Right ventricle myocardium inferior (tissue), 1 donor: ENCODE data around the gene STAC3. TPM values are rescaled to one million over a fixed set of nuclear protein-coding genes. Genes with fewer than 3 reads are reported as not detected.

Source experiments
- ATAC-seq: fragments of 200-7000 bp; cut with Tn5 transposase; one replicate; pipeline ENCODE4 v1.9.1; 2020; ENCODE audit warnings: mild to moderate bottlenecking, moderate library complexity
- DNase-seq: peaks from one replicate; pipeline ENCODE4 v3.0.0; 2021; ENCODE audit errors: missing footprints
- intact Hi-C: fragments of 100-400 bp; cut with DNase I; formaldehyde crosslinking; loops from one replicate; pipeline ENCODE4 v1.11.0; 2022
- total RNA-seq: library from RNA; stranded (reverse); fragmentation: NEBNext Ultra II Directional; extraction: Animal tissue kit (Norgen Biotek cat#: 25700); gene quantifications from one replicate; pipeline ENCODE4 v1.2.1, GENCODE V29; 2021
- donor health status: DM: no; HTN: yes; CAD: no; lungs with severe emphysema.

The STAC3 gene
- total RNA-seq, 1 donor from 2014 or later = 1.2 TPM

DNA sequence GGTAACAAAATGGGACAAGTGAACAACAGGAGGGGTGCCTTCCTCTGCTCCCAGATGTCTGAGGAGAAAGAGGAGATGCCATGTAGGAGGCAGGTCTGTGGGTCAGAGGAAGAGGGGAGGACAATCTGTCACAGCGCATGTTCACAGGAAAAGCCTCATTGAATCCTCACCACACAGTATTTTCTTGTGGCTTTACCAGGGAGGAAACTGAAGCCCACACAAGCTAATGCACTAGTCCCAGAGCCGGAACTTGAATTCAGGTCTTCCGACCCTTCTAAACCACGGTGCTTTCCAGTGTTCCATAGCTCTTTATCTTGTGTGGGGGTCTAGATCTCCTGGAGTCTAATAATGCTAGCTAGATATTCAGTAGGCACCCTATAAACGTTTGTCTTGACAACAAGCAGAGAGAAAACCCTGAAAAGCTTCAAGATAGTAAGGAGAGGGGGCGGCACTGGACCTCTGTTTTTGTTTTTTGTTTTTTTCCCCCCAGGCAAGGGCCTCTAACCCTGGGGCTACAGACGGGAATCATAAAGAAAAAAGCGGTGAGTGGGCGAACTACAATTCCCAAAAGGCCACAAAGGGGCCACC lies 21.8 kb downstream of the STAC3 start:
- no peak for DNase-seq
- intact Hi-C loops = no loop called here
- no peak for ATAC-seq

DNA sequence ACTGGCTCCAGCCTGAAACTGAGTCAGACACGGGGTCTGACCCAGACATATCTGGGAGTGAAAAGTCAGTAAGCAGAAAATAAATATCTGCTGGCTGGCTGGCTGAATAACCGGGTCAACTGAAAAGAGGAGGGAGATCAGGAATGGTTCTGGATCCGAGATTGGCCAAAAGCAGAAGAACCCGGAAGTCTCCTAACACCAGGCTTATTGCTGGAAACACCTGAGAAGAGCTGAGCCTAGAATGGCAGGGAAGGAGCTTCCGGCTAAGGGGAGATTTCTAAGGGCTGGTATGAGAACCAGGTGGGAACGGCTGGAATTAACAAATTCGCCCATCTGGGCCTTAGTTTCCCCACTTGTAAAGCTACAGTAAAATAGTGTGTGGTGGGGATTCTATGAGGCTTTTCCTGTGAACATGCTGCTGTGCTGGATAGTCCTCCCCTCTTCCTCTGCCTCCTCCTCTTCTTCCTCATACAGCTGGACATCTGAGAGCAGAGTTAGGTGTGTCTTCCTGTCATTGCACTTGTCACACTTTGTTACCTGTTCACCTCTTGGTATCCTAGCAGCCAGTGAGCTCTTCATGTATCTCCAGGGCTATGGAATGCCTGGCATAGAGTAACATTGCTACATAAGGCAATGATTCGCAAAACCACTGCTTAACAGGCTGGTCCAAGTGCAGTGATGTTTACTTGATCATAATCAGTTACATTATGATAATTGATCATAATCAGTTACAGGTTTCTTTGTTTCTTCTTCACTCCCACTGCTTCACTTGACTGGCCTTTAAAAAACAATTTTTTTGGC lies 23.5 kb downstream of the STAC3 start:
- ATAC-seq (no peak), DNase-seq (no peak)
- intact Hi-C loops = no loop called here

DNA sequence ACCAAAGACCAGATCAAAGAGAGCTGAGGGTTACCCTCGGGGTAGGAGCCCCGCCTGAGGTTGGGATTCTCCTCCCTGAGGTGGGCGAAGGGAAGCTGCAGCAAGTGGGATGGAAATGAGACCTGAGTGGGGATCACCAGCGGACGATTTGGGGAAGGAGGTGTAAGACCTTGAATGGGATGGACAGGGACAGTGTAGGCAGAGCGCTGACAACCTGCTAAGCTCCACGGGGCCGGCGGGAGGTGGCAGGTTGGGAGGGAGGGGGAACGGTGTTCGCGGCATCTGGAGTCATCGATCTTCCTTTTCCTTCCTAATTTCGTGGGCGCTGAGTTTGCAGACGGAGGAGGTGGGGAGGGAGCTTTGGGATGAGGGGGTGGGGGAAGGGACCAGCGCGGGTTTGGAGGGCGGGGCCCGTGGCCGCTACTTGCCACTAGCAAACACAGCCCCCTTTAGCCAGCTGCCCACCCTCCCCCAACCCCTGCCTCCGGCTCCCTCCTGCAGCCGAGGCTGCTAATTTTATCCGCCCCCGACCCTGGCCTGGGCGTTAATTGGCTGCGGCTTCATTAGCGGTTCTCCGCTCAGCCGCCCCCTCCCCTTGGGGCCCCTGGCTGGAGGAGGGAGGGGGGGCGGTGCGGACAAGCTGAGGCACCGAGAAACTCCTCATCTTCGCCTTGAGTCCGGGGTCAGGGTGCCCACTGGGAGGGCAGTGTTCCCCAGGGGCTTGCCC lies 24.2 kb downstream of the STAC3 start:
- intact Hi-C loops = no loop called here
- ATAC-seq = no peak

DNA sequence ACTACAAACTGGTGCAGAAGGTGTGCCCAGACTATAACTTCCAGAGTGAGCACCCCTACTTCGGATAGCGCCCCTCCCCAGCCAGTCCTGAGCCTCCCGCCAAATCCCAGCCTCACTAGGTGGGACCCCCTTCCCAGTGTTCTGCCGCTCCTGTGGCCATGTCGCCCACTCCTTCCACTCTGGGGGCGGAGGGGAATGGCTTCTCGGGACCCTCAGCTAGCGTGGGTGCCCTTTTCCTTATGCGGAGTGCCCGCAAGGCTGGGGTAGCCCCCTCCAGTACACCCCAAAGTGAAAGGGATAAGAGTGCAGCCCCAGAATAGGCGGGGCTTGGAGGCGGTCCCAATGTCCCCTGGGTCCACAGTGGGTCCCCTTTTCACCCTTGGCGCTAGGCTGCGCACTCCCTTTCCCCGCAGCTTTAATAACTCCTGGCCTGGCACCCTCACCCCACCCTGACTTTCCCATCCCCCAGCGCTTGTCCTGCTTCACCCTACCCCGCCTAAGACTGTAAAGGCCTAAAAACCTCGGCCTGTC lies 25.2 kb downstream of the STAC3 start:
- ATAC-seq = no peak
- peak; percentile 22 for DNase-seq
- intact Hi-C loops = no loop called here

More for the DNA sequence above, 24.2 kb downstream of the STAC3 start:
- DNase-seq = peak; percentile 30

DNA sequence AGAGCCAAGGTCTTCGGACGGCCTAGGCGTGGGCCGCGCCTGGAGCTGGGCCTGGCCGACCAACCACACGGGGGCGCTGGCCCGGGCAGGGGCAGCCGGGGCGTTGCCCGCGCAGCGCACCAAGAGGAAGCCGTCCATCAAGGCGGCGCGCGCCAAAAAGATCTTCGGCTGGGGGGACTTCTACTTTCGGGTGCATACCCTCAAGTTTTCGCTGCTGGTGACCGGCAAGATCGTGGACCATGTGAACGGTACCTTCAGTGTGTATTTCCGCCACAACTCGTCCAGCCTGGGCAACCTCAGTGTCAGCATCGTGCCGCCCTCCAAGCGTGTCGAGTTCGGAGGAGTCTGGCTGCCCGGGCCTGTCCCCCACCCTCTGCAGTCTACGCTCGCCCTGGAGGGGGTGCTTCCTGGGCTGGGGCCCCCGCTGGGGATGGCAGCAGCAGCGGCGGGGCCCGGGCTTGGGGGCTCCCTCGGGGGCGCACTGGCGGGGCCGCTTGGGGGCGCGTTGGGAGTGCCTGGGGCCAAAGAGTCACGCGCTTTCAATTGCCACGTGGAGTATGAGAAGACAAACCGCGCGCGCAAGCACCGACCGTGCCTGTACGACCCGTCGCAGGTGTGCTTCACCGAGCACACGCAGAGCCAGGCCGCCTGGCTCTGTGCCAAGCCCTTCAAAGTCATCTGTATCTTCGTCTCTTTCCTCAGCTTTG lies 25.9 kb downstream of the STAC3 start:
- intact Hi-C loops = no loop called here
- DNase-seq (peak; percentile 86), ATAC-seq (peak; percentile 38)

DNA sequence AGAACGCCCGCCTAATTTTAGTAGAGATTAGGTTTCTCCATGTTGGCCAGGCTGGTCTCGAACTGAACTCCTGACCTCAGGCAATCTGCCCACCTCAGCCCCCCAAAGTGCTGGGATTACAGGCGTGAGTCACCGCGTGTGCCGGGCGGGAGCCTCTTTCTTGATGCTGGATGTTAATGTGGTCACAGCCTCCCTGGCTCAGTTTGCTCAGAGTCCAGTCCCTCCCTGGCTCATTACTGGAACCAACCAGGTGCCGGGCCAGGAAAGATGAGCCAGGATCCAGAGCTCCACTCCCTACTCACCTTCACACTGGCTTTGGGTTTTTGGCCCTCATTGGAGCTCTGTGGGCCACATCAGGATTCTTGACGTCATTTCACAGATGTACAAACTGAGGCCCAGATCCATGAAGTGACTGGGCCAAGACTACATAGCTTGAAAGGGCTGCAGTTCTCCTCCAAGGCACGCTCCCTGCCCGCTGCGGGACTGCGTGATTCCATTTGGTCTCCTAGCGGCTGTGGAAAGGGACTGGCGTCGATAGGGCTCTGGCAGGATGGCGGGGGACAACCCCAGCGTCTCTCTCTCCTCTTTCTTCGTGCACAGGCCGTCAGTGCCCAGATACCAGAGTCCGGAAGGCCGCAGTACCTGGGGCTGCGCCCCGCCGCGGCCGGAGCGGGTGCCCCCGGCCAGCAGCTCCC lies 26.6 kb downstream of the STAC3 start:
- no peak for ATAC-seq
- intact Hi-C loops = no loop called here
- DNase-seq = peak; percentile 59

DNA sequence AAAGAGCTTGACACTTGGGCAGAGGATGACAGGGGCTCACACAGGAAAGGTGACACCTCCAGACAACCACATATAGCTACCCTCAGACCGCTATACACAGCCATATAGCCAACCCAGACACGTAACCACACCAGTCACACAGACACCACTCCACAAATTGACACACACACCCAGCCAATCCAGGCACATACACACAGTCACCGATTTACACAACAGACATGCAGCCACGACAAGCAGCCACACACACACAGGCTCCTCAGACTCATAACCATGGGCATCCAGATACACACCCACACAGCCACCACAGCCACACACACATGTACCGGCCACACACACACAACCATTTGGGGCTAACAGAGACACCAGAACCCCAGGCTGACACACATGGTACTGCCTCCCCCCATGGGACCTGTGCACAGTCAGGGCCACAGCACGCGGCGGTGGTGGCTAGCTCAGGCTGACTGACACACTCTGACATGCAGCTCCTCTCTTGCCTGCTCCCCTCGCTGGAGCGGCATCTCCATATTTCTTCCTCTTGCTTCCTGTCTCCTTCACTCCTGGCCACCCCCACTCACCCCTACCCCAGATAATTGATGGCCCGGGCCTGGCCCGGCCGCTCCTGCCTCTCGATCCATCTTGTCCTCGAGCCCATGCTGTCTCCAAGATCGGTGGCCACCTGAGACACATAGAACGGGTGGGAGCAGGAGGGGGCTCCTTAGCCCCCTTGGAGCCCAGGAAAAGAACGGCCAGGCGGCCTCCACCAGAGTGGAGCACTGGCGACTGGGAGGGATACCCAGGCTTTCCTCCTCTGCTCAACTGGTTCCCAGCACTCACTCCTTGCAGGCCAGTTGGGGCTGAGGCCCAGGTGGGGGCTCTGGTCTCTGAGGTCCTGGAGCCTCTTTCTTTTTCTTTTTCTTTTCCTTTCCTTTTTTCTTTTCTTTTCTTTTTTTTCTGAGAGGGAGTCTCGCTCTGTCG lies 27.5 kb downstream of the STAC3 start:
- ATAC-seq (no peak), DNase-seq (peak; percentile 55)
- intact Hi-C loops = no loop called here

DNA sequence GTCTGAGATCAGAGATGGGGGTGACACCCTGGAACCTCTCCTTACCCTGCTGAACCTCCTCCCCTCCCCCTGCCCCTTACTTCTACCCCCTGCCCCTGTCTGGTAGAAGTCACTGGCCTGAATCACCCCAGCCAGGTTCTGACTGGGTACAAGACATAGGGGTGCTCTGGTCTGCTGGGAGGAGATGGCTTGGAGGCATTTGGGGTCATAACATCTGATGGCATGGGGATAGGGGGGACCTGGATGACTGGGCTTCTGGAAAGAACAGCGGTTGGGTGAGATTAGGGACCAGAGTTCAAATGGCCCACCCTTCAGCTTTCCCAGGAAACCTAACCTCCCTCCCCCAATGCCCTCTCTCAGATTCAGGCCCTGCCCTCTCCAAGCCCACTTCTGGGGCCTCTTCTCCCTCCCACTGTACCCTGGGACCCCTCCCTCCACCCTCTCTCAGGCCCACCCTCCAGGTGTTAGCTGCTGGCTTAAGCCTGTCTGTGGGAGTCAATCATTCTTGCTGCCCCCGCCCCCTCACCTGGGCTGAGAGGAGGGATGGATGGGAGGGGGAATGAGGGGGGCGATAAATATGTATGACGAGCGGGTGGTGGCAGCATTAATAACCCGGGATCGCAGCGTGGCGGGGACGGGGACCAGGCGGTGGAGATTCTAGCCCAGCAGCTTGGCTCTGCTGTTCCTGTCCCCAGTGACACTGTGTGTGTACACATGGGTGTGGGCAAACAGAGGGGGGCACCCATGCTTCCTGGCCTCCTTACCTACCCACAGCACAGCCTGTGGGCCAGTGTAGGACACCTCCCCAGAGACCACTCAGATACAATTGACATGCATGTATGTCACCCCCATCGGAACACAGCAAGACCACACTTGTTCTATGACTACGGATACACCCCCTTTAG lies 28.4 kb downstream of the STAC3 start:
- DNase-seq (no peak), ATAC-seq (no peak)
- intact Hi-C loops = no loop called here

DNA sequence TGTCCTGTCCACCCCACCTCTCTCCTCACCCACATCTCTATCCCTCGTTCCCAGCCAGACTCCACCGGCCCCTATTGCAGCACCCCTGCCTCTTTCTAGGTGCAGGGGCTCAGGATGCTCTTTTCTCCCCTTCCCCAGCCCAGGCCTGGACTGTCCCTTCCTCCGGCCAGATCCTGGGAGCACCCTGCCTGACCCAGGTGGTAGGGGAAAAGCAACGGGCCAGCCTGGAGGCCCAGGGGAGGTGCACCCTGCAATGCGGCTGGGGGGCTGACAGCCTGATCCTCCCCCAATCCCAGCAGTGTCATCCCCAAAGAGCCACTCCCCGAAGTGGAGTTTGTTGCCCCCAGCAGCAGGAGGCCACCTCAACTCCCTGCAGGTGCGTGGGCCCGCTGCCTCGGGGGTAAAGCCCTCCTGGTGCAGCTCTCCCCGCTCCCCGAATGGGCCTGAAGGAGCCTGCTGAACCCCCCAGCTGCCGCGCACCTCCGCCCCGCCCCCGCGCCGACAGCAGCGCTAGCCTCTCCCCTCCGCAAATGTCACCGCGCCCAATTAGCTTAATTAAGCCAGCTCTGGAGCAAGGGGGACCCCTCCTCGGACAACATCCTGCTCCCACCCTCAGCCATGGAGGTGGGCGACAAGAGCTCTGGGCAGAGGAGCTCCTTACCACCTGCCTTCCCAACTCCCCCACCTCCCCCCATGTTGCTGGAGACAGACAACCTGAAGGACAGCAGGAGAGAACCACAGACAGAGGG lies 29.6 kb downstream of the STAC3 start:
- peak; percentile 9 for DNase-seq
- intact Hi-C loops = no loop called here
- no peak for ATAC-seq

DNA sequence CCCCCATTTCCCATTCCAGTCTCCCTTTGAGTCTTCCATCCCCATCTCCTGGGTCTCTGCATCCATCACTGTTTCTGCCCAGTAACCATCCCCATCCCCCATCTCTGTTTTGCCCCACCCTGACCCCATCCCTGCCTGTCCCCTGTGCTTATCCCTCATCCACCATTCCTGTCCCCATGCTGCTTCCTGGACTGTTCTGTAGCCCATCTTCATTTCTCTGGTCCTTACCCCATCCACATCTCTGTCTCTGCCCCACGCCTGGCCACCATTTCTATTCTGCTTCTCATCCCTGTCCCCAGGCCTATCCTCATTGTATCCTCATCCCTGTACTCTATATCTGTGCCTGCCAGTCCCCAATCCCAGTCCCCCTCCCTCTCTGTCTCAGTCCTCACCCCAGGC lies 30.2 kb downstream of the STAC3 start:
- intact Hi-C loops = no loop called here
- no peak for DNase-seq
- no peak for ATAC-seq

DNA sequence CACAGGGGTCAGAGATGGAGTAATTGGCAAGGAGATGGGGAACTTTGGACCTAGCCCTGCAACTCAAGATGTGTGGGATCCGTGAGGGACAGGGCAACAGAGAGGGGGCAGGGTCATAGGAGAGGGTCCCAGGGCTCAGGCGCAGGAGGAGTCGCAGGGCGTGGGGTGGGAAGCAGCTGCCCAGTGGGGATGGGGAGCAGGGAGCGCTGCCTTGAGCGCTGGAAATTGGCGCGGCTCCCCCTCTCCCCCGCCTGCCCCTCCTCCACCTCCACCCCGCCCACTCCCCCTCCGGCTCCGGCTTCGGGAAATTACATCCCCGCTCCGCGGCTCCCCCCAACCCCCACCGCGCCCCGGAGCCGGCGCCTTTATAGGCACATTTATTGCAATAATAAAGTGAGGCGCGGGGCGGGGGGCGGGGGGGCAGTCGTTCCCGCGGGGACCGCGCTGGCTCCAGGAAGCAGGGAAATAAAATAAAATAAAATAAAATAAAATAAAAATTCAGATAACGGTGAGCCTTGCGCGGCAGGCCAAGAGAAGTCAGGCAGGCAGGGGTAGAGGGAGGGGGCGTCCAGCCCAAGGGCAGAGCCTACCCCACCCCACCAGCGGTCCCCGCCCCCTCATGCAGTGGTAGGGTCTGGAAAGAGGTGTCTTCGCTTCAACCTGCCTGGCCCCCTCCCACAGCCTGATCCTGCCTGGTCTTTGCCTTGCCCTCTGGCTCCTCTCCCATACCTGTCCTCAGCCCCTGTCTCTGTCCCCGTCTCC lies 30.8 kb downstream of the STAC3 start:
- intact Hi-C loops = no loop called here
- DNase-seq = no peak

DNA sequence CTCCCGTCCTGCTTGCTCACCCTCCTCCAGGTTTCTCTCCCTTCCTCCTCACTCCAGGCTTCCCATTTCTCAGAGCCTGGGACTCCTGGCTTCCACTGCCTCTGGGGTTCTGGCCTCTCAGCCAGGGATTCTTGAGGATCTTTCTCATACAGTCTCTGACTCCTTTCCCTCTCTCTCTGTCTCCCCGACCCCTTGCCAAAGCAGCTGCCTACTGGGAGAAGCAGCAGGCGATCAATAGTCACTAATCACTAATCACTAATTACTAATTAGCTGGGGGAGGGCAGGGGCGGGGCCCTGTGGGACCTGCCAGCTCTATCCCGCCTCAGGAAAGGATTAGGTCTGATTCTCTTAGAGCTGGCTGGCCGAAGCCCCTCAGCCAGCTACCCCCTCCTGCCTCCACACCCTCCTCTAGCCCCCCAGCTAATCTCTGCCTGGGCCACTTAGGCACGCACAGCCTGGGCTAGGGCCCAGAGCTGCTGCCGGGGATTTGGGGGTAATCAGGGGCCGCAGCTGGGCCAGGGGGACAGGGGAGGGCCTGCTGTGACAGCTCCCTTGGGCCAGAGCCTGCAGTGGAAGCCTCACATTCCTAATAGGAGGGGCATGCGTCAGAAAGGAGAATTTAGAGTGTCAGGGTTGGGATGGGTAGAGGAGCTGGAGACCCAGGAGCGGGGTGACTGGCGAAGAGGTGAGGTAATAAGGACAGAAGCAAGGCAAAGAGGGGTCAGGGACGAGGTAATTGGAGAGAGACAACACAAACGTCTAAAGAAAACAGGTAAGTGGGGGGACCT lies 31.6 kb downstream of the STAC3 start:
- ATAC-seq (no peak), DNase-seq (no peak)
- intact Hi-C loops = no loop called here

More for the DNA sequence above, 30.8 kb downstream of the STAC3 start:
- no peak for ATAC-seq

DNA sequence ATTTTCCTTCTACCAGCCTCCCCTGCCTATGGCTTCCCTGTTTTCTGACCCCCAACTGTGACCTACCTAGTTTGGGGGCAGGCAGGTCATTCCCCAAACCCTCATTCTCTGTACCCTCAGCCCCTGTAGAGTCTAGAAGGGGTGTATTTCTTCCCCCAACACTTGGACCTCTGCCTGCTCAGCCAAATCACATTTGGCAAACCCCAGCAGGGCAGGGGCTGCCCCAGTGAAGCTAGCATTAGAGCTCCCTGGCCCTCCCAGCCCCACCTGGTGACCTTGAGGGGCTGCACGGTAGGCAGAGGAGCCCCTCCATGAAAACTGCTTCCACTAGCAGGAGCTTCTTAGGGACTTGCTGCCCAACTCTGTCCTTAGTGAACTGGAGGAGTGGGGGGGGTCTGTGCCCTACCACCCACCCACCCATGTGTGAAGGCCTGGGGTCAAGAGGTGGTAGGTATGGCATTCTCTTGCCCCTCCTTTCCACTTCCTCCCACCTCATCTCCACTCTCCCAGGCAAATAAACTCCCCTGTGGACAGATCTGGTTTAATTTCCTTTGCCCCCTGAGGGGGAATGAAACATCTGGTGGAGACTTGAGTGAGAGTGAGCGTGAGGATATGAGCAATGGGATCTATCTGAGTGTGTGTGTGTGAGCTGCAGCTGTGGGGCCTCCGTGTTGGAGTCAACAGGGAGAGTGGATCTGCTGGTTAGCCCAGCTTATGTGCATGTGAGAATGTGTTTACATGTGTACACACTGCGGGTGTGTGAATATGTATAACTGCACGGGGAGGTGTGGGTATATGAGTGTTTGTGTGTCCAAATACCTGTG lies 32.7 kb downstream of the STAC3 start:
- ATAC-seq (no peak), DNase-seq (no peak)
- intact Hi-C loops = no loop called here
